ENCODE data around the gene CCDC83.

DNA sequence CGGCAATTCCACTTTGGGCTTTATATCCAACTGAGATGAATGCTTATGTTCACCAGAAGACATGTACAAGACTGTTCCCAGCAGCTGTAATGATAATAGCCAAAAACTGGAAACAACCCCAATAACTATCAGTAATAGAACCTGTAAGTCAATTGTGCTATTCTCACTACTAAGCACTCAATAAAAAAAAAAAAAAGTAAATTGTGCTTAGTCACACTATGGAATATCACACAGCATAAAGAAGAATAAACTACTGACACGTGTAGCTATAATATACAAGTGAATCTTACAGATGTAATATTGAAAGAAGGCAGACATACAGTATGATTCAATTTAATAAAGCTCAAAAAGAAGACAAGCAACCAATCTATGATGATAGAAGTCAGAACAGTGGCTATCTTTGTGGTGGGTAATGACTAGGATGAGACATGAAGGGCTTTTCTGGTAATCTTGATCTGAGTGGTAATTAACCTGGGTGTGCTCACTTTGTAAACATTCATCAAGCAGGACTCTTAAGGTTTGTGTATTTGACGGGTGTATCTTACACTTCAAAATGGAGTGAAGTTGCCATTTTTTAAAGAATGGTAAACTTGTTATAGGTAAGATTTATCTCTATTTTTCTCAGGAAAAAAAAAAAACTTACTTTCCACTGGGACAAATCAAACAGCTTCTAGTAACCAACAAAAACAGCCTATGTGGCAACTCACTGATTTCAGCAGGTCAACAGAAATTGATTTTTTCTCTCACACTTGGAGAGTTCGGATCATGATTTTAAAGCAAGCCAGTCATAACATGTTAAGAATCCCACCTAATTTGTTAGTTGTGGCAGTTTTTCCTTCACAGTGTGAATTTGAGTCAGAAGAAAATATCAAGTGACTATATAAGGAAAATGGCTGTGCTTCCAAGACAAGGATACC is 84.2 kb downstream of the CCDC83 start:
- TF ChIP-seq, protein P1, sequence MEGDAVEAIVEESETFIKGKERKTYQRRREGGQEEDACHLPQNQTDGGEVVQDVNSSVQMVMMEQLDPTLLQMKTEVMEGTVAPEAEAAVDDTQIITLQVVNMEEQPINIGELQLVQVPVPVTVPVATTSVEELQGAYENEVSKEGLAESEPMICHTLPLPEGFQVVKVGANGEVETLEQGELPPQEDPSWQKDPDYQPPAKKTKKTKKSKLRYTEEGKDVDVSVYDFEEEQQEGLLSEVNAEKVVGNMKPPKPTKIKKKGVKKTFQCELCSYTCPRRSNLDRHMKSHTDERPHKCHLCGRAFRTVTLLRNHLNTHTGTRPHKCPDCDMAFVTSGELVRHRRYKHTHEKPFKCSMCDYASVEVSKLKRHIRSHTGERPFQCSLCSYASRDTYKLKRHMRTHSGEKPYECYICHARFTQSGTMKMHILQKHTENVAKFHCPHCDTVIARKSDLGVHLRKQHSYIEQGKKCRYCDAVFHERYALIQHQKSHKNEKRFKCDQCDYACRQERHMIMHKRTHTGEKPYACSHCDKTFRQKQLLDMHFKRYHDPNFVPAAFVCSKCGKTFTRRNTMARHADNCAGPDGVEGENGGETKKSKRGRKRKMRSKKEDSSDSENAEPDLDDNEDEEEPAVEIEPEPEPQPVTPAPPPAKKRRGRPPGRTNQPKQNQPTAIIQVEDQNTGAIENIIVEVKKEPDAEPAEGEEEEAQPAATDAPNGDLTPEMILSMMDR (IDR thresholded peaks at IDR 0.05 in 4 of 5, conservative IDR thresholded peaks at IDR 0.05 in 1 of 5): no peak
- no peak for TF ChIP-seq POLR2A (IDR thresholded peaks at IDR 0.05)

All from gastrocnemius medialis (tissue), 4 donors.